Tongue (tissue), 2 donors: Measurements from ENCODE around the gene TRAF2. TPM values are rescaled to one million over a fixed set of nuclear protein-coding genes. Genes with fewer than 3 reads are reported as not detected.

ENCODE experiments used
- DNase-seq: peaks from one replicate; pipeline ENCODE4 v3.0.0-alpha.2; 2015
- total RNA-seq: library from RNA; depleted of rRNA; stranded (reverse); fragments of >200 nt; gene quantifications from one replicate; pipeline ENCODE4 v1.2.3, GENCODE V29; 2014

The TRAF2 gene
- total RNA-seq, 1 donor from 2014 or later: 16.1 TPM

- DNase-seq: peak; percentile 94
Observed at GRCh38 chr9:136949817-136950655, 63.7 kb downstream of the TRAF2 start.

- no peak for DNase-seq
Observed at GRCh38 chr9:136950656-136951276, 64.5 kb downstream of the TRAF2 start.

- no peak for DNase-seq
Observed at GRCh38 chr9:136951541-136952320, 65.4 kb downstream of the TRAF2 start, which contains the start of gene LCN12. Gene LCN12 (plus strand): TSS chr9:136952273. CDS start chr9:136952328, 55 bp downstream.

- DNase-seq: no peak
Observed at GRCh38 chr9:136952321-136952850, 66.1 kb downstream of the TRAF2 start.

GRCh38 chr9:136952876-136953770, 66.8 kb downstream of the TRAF2 start:
- no peak for DNase-seq

- DNase-seq: no peak
Observed at GRCh38 chr9:136953771-136954269, 67.5 kb downstream of the TRAF2 start.

- no peak for DNase-seq
Observed at GRCh38 chr9:136954270-136955083, 68.2 kb downstream of the TRAF2 start.

GRCh38 chr9:136955202-136955942, 69.1 kb downstream of the TRAF2 start:
- DNase-seq: no peak

GRCh38 chr9:136955943-136956335, 69.6 kb downstream of the TRAF2 start:
- no peak for DNase-seq

GRCh38 chr9:136956604-136957003, 70.3 kb downstream of the TRAF2 start:
- DNase-seq: no peak

GRCh38 chr9:136957461-136957860, 71.1 kb downstream of the TRAF2 start:
- no peak for DNase-seq

- DNase-seq: no peak
Observed at GRCh38 chr9:136957901-136958300, 71.6 kb downstream of the TRAF2 start.

GRCh38 chr9:136958473-136958872, 72.2 kb downstream of the TRAF2 start:
- DNase-seq: no peak

GRCh38 chr9:136958898-136959850, 72.9 kb downstream of the TRAF2 start:
- no peak for DNase-seq

GRCh38 chr9:136960212-136960937, 74.1 kb downstream of the TRAF2 start:
- DNase-seq: no peak

GRCh38 chr9:136960938-136961275, 74.6 kb downstream of the TRAF2 start:
- no peak for DNase-seq

GRCh38 chr9:136961279-136962065, 75.2 kb downstream of the TRAF2 start:
- DNase-seq: no peak
